DMS153 (cell line): ENCODE results near the gene ERBB4.

Experiments used
- DNase-seq: peaks from one replicate; lab custom pipeline; 2025; lab: John Stamatoyannopoulos, UW

ERBB4 gene

DNA sequence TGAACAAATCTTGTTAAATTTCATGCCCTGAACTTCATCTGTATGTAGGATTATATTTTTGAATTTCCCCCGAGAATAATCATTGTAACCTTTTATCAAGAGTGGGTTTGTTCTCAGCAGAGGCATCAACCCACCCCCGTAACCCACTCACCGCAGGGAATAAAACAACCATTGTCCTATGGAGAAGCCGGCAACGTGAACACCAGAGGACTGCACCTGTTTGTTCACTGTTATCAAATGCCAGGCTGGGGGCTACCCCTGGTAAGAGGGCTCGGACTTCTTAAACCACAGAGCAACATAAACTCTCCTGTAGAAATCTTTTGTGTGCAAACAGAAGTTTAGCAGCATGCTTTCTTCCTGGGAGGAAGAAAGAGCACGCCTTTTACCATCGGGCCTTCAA is 610.4 kb downstream of the ERBB4 start:
- DNase-seq: no peak

- no peak for DNase-seq
These were observed 615.6 kb downstream of the ERBB4 start for GRCh38 chr2:211923019-211923418.

DNA sequence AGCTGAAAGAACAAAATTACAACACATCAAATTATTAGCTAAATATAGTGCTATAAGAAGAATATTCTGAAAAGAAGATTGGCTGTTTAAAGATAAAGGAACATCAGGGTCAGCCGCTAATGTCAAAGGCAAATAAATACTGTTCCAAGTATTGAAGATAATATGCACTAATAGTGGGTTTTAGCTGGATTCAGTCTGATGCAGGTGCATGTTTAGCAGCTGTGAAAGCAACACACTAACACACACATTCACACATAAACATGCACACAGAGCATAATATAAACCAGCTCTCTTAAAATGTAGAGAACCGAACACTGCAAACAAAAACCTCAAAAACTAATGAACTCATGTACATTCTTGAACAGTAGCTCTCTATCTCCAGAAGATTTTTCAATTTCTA is 634.6 kb downstream of the ERBB4 start:
- no peak for DNase-seq

DNA sequence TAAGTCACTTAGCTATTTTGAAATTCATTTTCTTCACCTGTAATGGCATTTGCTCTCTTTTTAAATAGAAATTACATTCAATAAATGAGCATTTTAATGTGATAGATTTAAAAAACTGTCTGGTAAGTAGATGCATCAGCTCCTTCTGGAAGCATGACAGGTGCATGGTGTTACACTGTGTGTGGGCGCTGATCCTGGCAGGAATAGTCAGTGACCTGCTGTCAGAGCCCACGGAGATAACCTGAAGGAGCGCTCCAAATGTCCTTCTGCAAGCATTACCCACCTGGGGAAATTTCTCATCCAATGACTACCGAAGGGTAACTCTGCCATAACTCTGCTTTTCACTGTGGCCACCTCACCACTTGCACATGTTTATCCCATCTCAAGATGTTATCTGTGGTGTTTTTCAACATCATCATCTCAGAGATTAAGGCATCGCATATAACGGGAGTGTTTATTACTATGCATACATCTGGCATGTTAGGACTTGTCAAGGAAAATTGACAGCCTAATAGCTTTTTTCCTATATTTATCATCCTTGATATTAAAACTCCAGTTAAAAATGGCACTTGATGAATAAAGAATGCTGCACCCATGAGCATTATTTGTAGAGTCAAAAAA is 637.3 kb downstream of the ERBB4 start:
- no peak for DNase-seq

- DNase-seq: no peak
These were observed 638.1 kb downstream of the ERBB4 start for GRCh38 chr2:211900518-211900917.

GRCh38 chr2:211900000-211900399 is 638.6 kb downstream of the ERBB4 start:
- DNase-seq: no peak

DNA sequence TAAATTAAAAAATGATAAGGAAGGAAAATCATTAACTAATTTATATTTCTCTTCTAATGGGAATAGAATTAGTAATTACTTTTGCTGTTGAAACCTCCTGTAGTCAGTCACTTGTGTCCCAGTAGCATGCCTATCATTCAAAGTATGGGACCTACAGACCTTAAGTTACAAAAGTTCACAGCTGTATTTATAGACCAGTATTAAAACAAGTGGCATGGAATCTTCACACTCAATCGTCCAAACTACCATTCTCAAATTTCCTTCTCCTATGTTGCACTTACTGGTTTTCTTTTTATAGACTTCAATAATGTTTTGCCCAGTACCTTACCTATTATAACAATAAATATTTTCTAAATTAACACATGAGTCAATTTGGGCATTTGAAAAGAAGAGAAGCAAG is 639.9 kb downstream of the ERBB4 start:
- DNase-seq: no peak

- no peak for DNase-seq
These were observed 657.2 kb downstream of the ERBB4 start for GRCh38 chr2:211881449-211881848.

GRCh38 chr2:211879323-211879722 is 659.3 kb downstream of the ERBB4 start:
- no peak for DNase-seq

DNA sequence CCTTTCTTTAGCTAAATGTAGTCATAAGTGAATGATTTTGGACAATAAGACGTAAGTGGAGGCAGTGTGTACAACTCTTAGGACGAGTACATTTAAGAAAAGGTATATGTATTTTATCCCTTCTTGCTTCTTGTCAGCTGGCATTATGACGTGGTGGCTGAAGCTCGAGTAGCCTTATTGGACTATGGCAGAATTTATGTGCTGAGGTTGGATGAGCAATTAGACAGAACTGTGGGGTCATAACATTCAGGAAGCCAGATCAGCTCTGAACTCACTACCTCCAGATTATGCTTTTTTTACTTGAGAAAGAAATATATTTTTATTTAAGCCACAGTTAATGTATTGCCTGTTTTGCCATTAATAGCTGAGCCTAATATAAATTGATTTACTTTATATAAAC is 661.5 kb downstream of the ERBB4 start:
- no peak for DNase-seq

DNA sequence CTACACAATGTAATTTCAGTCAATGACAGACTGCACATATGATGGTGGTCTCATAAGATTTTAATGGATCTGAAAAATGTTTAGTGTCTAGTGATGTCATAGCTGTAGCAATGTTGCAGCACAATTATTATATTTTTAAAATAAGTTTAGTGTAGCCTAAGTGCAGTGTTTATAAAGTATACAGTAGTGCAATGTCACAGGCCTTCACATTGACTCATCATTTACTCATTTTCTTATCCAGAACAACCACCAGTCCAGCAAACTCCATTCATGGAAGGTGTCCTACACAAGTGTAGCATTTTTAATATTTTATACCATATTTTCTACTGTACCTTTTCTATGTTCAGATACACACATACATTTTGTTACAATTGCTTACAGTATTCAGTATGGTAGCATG is 663.1 kb downstream of the ERBB4 start:
- DNase-seq: no peak

GRCh38 chr2:211868996-211869533 is 669.5 kb downstream of the ERBB4 start:
- no peak for DNase-seq

DNA sequence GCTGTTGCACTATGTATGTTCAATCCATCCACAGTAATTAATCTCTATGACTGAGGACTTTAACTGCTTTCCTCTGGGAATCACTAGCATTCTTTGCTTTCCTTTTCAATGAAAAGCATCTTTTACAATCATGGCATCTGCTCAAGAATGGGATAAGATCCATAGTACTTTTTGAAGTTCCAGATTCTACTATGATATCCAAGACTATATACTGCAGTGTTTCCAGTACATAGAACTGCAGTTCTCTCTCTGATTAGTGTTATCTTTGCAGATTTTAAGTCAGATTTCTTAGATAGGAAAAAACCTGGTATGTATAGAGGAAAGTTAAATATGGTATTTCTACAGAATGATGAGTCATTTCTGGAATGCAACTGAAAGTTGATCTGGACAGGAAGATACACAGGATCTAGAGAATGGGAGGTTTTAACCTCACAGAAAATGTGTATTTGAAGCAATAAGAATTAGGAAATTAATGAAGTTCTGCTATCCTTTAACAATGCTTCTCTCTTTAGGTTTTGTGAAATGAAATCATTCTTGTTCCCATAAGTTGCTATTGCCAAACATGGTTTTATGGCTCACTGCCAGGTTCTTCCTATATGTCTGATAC is 670.7 kb downstream of the ERBB4 start:
- DNase-seq: no peak

- DNase-seq: no peak
These were observed 674.3 kb downstream of the ERBB4 start for GRCh38 chr2:211864328-211864727.

DNA sequence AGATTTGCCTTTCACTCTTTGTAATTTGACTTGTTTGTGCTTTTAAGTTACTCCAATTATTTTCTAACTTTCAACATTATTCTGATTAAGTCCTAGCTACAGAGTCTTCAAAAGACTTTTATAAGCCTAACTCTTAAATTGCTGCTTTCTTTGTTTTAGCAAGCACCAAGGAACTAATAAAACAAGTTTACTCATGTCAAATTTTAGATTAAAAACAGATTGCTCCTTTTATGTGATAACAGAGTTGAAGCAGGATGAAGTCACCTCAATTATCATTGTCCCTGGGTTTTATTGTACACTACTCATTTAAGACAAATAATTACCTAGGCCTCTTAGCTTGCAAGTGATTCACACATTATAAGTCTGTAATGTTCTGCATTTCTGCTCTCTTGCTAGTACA is 678.4 kb downstream of the ERBB4 start:
- peak; percentile 55 for DNase-seq

GRCh38 chr2:211854832-211855231 is 683.8 kb downstream of the ERBB4 start:
- no peak for DNase-seq

DNA sequence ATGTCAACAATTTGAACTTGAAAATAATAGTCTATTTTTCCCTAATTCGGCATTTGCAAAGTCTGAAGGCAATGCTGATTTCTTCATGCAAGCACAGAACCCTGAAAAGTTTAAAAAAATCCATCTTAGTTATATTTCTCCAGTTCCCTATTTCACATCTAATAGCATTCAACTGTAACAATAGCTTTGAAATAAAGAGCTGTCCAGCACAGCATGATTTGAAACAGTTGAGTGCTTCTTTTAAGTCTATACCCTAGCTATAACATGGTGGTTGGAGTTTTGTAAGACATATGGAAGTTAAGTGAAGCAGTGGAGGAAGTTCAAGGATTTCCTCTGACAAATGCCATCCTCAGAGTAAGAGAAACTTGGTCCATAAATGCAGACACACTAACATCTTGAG is 691.9 kb downstream of the ERBB4 start:
- no peak for DNase-seq

- no peak for DNase-seq
These were observed 692.6 kb downstream of the ERBB4 start for GRCh38 chr2:211846036-211846400.

GRCh38 chr2:211845338-211846035 is 693.1 kb downstream of the ERBB4 start:
- no peak for DNase-seq

DNA sequence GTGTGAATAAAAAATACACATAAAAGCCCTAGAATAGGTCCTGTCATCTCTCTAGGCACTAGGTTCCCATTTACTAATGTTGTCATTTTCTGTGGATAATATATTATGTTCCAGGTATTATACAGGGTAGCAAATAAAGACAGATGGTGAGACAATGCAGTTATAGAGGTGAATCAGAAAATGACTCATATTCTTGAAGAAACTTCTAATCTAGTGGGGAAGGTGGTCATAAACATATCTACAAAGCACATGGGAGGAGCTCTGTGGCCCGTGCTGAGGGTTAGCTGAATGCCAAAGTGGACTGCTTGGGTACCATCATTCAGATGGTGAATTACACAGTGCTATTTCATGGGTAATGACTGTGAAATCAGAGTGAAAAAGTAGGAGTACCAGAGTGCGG is 700.9 kb downstream of the ERBB4 start:
- no peak for DNase-seq

DNA sequence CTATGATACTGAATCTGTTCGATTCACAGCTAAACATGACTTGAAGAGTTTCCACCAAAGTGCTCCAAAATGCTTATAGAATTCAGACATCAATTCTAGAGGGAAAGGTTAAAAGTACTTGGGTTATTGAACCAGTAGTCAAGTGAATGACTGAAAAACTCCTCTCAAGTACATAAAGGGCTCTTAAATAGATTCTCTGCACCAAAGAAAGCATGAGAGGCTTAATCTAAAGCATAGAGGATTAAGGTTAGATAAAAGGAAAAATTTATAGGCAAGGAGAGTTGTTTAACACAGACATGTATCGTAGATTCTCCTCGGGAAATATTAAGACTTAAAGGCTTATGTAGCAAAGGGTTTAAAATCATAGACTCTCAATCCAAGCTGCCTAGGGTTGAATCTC is 701.4 kb downstream of the ERBB4 start:
- DNase-seq: no peak

DNA sequence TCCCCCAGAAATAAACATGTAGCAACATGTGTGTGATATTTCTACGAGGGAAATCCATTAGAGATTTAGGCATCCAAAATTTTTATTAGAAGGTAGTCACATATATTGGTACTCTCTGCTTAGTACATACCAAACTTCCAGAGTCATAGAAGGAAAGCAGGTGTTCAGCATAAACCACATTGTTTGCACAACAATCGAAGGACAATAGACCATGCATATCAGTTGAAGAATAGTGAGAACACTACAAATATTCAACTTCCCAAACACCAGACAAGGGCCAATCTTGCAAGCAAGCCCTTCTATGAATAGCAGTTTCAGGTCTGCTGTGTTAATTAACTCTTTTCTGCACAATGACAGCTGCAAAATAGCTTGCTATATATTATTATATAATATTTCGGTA is 702.2 kb downstream of the ERBB4 start:
- peak; percentile 72 for DNase-seq

DNA sequence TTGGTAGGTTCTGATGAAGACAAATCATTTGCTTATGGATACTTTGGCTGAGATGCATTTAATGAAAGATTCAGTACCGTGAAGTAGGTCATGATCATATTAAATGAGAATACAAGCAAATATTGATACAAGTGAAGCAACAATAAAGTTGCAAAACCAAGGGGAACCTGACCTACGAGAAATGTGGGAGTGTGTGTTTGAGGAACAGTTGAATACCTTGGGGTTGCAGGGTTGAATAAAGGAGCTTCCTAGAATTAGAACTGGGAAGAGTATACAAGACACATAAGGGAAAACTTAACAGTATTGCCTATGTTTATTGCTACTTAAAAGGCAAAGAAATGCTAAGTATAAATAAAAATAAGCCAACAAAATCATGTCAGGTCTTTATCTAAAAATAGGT is 702.9 kb downstream of the ERBB4 start:
- no peak for DNase-seq
